GOT3 (cell line): ENCODE data around the gene WFIKKN2.

Experiments used
- DNase-seq: peaks from one replicate; lab custom pipeline; 2025; ENCODE audit warnings: mixed read lengths; lab: John Stamatoyannopoulos, UW

The WFIKKN2 gene

GRCh38 chr17:50808413-50808812, 27.0 kb upstream of the WFIKKN2 start:
- no peak for DNase-seq

GRCh38 chr17:50808888-50809287, 26.5 kb upstream of the WFIKKN2 start:
- DNase-seq = no peak

- DNase-seq = no peak
These were observed 21.8 kb upstream of the WFIKKN2 start for GRCh38 chr17:50813583-50813982.

- no peak for DNase-seq
These were observed 20.0 kb upstream of the WFIKKN2 start for GRCh38 chr17:50815400-50815799.

- no peak for DNase-seq
These were observed 19.1 kb upstream of the WFIKKN2 start for GRCh38 chr17:50816271-50816670.

- no peak for DNase-seq
These were observed 18.3 kb upstream of the WFIKKN2 start for GRCh38 chr17:50816771-50817751.

- no peak for DNase-seq
These were observed 17.5 kb upstream of the WFIKKN2 start for GRCh38 chr17:50817838-50818237.

- DNase-seq = no peak
These were observed 17.1 kb upstream of the WFIKKN2 start for GRCh38 chr17:50818261-50818660.

GRCh38 chr17:50818921-50819657, 16.3 kb upstream of the WFIKKN2 start:
- DNase-seq = no peak

GRCh38 chr17:50820651-50821050, 14.7 kb upstream of the WFIKKN2 start:
- DNase-seq = no peak

- DNase-seq = no peak
These were observed 12.8 kb upstream of the WFIKKN2 start for GRCh38 chr17:50822550-50822949.

GRCh38 chr17:50824429-50824828, 11.0 kb upstream of the WFIKKN2 start:
- no peak for DNase-seq

- DNase-seq = no peak
These were observed 10.2 kb upstream of the WFIKKN2 start for GRCh38 chr17:50825188-50825587.

GRCh38 chr17:50828508-50829170, 6.7 kb upstream of the WFIKKN2 start:
- DNase-seq = no peak

- DNase-seq = no peak
These were observed 6.1 kb upstream of the WFIKKN2 start for GRCh38 chr17:50829332-50829731.

- no peak for DNase-seq
These were observed 5.0 kb upstream of the WFIKKN2 start for GRCh38 chr17:50830352-50830751.

GRCh38 chr17:50830994-50831393, 4.4 kb upstream of the WFIKKN2 start:
- no peak for DNase-seq

- no peak for DNase-seq
These were observed 3.9 kb upstream of the WFIKKN2 start for GRCh38 chr17:50831471-50831928.

- no peak for DNase-seq
These were observed 3.0 kb upstream of the WFIKKN2 start for GRCh38 chr17:50832267-50832863.

- no peak for DNase-seq
These were observed 2.5 kb upstream of the WFIKKN2 start for GRCh38 chr17:50832864-50833381.

- no peak for DNase-seq
These were observed 1.6 kb upstream of the WFIKKN2 start for GRCh38 chr17:50833510-50834428.
